Body of pancreas (tissue), 4 donors: ENCODE data around the gene HOXA9. TPM values are rescaled to one million over a fixed set of nuclear protein-coding genes. Genes with fewer than 3 reads are reported as not detected.

Experiments used
- ATAC-seq: fragments of 150-250 bp; one replicate; pipeline ENCODE4 v1.9.1; 2016
- DNase-seq, 4 donors: peaks; one replicate each; pipeline ENCODE4 v3.0.0-alpha.2; 2019
- H3K27ac ChIP-seq, 4 donors: fragments of 200-600 bp; sonication (generic); 1 replicate in 3 of 4; 2 replicates in 1 of 4; pipeline versions ENCODE4 v1.5.1 to v1.6.1; 2016 to 2019; ENCODE audit warnings: mild to moderate bottlenecking in 1 of 4, mixed read lengths in 1 of 4, moderate library complexity in 1 of 4
- H3K27me3 ChIP-seq, 2 donors: fragments of 200-600 bp; sonication (generic); one replicate each; pipeline ENCODE4 v1.6.0; 2016; ENCODE audit warnings: mild to moderate bottlenecking in 1 of 2
- H3K36me3 ChIP-seq, 2 donors: fragments of 200-600 bp; sonication (generic); replicated peaks in 1 of 2; 2 replicates each; pipeline ENCODE4 v1.5.1; 2016; ENCODE audit warnings: low read depth in 2 of 2; ENCODE audit not compliant: insufficient read depth in 1 of 2
- H3K4me1 ChIP-seq: fragments of 200-600 bp; sonication (generic); one replicate; pipeline ENCODE4 v1.6.0; 2016
- H3K4me3 ChIP-seq, 2 donors: fragments of 200-600 bp; sonication (generic); 1 replicate in 1 of 2; 2 replicates in 1 of 2; pipeline ENCODE4 v1.5.1; 2016 to 2019
- H3K9me3 ChIP-seq, 3 donors: fragments of 200-600 bp; sonication (generic); 1 replicate in 2 of 3; 2 replicates in 1 of 3; pipeline ENCODE4 v1.5.1; 2016
- POLR2A ChIP-seq, 3 donors: fragments of 450-650 bp; IDR thresholded peaks; one replicate each; pipeline ENCODE4 v1.6.1; 2016; ENCODE audit warnings: antibody characterized with exemption in 3 of 3, mild to moderate bottlenecking in 2 of 3
- WGBS, 2 donors: methylation state at CpG; one replicate each; pipeline ENCODE4 v1.1.5; 2017; 5-methylcytosine and 5-hydroxymethylcytosine counted together
- intact Hi-C: fragments of 100-400 bp; cut with DNase I; formaldehyde crosslinking; loops from one replicate; pipeline ENCODE4 v1.15.1; 2023
- total RNA-seq, 2 donors: library from RNA; depleted of rRNA; stranded (reverse); fragments of >200 nt; gene quantifications; one replicate each; pipeline ENCODE4 v1.1.0, GENCODE V29; 2016
- TF ChIP-seq, protein P1 (sequence below), 7 experiments: fragments of 450-650 bp in 4 of 7; fragments of 200-600 bp in 3 of 7; sonication (generic) in 3 of 7; IDR thresholded peaks; one replicate each; pipeline ENCODE4 v1.5.1; 2016 to 2019; ENCODE audit warnings: antibody characterized with exemption in 7 of 7

Gene HOXA9
- total RNA-seq, 2 donors from 2014 or later = not detected

- H3K4me3 ChIP-seq = no peak overlapping the region
- peaks cover 33% of the 10 kb centered on the region for H3K4me1 ChIP-seq
- H3K27me3 ChIP-seq = peaks cover 0 to 61% of the 10 kb centered on the region in 2 donors
- ATAC-seq = no peak
- TF ChIP-seq POLR2A (IDR thresholded peaks at IDR 0.05) = no peak
- TF ChIP-seq, protein P1, sequence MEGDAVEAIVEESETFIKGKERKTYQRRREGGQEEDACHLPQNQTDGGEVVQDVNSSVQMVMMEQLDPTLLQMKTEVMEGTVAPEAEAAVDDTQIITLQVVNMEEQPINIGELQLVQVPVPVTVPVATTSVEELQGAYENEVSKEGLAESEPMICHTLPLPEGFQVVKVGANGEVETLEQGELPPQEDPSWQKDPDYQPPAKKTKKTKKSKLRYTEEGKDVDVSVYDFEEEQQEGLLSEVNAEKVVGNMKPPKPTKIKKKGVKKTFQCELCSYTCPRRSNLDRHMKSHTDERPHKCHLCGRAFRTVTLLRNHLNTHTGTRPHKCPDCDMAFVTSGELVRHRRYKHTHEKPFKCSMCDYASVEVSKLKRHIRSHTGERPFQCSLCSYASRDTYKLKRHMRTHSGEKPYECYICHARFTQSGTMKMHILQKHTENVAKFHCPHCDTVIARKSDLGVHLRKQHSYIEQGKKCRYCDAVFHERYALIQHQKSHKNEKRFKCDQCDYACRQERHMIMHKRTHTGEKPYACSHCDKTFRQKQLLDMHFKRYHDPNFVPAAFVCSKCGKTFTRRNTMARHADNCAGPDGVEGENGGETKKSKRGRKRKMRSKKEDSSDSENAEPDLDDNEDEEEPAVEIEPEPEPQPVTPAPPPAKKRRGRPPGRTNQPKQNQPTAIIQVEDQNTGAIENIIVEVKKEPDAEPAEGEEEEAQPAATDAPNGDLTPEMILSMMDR (IDR thresholded peaks at IDR 0.05) = no peak
- H3K9me3 ChIP-seq = no peaks in the 10 kb centered on the region
- H3K27ac ChIP-seq = no peak overlapping the region
- H3K36me3 ChIP-seq = no peaks in the 10 kb centered on the region
- intact Hi-C loops = no loop called here
- WGBS, 2 donors = 5 to 9% methylated on average over 29 to 30 of the region's 30 CpGs
- peak in 3 of 4 donors; percentile 0 to 8 (median 3) for DNase-seq
Measured at GRCh38 chr7:27157702-27158431, 7.5 kb downstream of the HOXA9 start.

DNA sequence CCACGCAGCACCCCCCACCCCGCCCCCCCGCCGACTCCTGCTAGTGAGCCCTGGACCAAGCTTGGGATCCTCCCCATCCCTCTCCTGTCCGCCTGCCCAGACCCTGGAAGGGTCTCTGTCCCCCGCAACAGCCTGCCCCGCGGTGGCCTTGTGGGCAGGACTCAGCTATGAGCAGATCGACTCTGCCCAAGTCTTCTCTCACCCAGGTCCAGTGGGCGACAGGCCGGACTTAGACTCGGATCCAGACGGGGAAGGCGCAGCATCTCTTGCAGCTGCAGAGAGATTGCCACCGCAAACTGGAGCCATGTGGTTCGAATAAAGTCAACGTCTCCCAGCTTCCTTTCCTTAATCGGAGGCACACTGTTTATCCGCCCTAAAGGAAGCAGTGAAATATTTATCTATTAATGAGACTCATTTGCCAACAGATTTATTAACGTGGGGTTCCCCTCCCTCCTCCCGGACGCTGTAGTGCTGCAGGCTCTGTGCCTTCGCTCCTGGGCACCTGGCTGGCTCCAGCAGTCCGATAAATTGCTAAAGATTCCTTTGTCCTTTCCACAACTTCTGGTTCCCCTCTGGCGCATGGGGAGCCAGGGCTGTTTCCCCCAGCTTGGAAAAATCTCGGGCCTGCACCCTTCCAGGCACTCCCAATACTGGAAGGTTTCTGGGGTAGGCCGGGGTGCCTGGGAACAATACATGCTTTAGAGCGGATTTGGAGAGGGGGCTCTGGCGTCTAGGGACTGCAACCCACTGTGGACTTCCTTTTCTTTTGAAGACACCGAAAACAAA is 8.2 kb downstream of the HOXA9 start:
- H3K4me3 ChIP-seq = no peak overlapping the region
- H3K27ac ChIP-seq = no peak overlapping the region
- H3K9me3 ChIP-seq = no peaks in the 10 kb centered on the region
- ATAC-seq (no peak), DNase-seq (peak in 2 of 4 donors; percentile 2 to 10)
- H3K27me3 ChIP-seq = peaks cover 0 to 68% of the 10 kb centered on the region in 2 donors
- 6 to 9% methylated on average over 14 to 29 of the region's 30 CpGs for WGBS, 2 donors
- no peaks in the 10 kb centered on the region for H3K36me3 ChIP-seq
- no peak for TF ChIP-seq POLR2A (IDR thresholded peaks at IDR 0.05)
- TF ChIP-seq, protein P1 (IDR thresholded peaks at IDR 0.05) = no peak
- intact Hi-C loops = no loop called here
- H3K4me1 ChIP-seq = peaks cover 38% of the 10 kb centered on the region

- DNase-seq = peak in 2 of 4 donors; percentile 2 to 11
- intact Hi-C loops = no loop called here
- Histone ChIP-seq H3K4me3 (no peak within 1 kb of the TSS), H3K27me3 (peaks cover 0 to 74% of the 10 kb centered on the region in 2 donors), H3K27ac (no peak within 1 kb of the TSS), H3K9me3 (no peaks in the 10 kb centered on the region), H3K4me1 (peaks cover 38% of the 10 kb centered on the region), H3K36me3 (no peaks in the 10 kb centered on the region)
- TF ChIP-seq POLR2A (IDR thresholded peaks at IDR 0.05) = no peak
- TF ChIP-seq, protein P1 (IDR thresholded peaks at IDR 0.05) = no peak
- 4 to 6% methylated on average over 13 to 33 of the region's 33 CpGs for WGBS, 2 donors
- no peak for ATAC-seq
Measured at GRCh38 chr7:27156508-27156898, 8.8 kb downstream of the HOXA9 start, which contains the start of gene HOXA7. HOXA7 (minus strand) TSS chr7:27156675; CDS start chr7:27156545, 130 bp downstream.

DNA sequence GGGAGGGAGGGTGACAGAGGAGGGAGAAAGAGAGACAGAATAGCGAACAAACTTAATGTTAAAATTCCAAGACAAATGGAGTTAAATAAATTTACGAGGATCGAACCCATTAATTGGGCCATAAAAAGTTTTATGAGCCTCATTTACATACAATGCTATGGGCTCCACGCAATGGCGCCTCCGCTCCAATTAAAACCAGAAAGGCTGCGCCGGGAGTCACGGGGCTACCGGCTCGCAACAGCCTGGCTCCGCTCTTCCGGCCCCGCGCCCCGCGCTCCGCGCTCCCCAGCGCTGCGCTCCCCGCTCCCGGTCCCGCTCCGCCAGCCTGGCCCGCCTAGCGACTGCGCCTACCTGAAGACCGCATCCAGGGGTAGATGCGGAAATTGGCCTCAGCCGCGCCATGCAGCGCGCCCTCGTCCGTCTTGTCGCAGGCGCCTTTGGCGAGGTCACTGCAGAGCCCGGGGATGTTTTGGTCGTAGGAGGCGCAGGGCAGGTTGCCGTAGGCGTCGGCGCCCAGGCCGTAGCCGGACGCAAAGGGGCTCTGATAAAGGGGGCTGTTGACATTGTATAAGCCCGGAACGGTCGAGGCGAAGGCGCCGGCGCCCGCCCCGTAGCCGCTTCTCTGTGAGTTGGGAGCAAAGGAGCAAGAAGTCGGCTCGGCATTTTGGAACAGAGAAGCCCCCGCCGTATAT is 9.4 kb downstream of the HOXA9 start:
- Histone ChIP-seq H3K4me1 (peaks cover 38% of the 10 kb centered on the region), H3K4me3 (no peak overlapping the region), H3K36me3 (no peaks in the 10 kb centered on the region), H3K27me3 (peaks cover 0 to 80% of the 10 kb centered on the region in 2 donors), H3K9me3 (no peaks in the 10 kb centered on the region), H3K27ac (no peak overlapping the region)
- no peak for ATAC-seq
- 4 to 10% methylated on average over 53 to 63 of the region's 63 CpGs for WGBS, 2 donors
- peak in 2 of 4 donors; percentile 1 to 7 for DNase-seq
- intact Hi-C loops = no loop called here
- TF ChIP-seq, protein P1 (IDR thresholded peaks at IDR 0.05) = no peak
- no peak for TF ChIP-seq POLR2A (IDR thresholded peaks at IDR 0.05)
